ENCODE measurements around the gene SMG7. TPM values are rescaled to one million over a fixed set of nuclear protein-coding genes. Genes with fewer than 3 reads are reported as not detected.

Gene SMG7
- total RNA-seq, 4 donors from 2014 or later = 40.4 to 56.6 (median 51.1) TPM

DNA sequence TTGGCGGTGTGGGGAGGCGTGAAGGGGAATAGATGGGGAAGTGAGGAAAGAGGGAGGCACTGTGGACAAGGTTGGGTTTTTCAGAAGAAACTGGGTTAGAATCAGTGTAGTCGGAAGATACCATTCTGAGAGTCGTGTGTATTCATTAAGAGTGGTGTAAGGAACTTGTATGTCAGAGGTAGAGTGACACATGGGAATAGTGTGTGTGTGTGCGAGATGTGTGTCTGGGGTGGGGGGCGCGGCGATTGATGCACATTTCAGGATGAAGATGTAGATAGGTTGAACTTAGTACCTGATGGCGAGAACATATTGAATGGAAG is 878 bp downstream of the SMG7 start:
- TF ChIP-seq EP300 (IDR thresholded peaks at IDR 0.05) (no peak), POLR2A (IDR thresholded peaks at IDR 0.05) (no peak)
- TF ChIP-seq, protein P1, sequence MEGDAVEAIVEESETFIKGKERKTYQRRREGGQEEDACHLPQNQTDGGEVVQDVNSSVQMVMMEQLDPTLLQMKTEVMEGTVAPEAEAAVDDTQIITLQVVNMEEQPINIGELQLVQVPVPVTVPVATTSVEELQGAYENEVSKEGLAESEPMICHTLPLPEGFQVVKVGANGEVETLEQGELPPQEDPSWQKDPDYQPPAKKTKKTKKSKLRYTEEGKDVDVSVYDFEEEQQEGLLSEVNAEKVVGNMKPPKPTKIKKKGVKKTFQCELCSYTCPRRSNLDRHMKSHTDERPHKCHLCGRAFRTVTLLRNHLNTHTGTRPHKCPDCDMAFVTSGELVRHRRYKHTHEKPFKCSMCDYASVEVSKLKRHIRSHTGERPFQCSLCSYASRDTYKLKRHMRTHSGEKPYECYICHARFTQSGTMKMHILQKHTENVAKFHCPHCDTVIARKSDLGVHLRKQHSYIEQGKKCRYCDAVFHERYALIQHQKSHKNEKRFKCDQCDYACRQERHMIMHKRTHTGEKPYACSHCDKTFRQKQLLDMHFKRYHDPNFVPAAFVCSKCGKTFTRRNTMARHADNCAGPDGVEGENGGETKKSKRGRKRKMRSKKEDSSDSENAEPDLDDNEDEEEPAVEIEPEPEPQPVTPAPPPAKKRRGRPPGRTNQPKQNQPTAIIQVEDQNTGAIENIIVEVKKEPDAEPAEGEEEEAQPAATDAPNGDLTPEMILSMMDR (IDR thresholded peaks at IDR 0.05) = no peak
- 17 to 21% methylated on average over 9 of the region's 9 CpGs for whole genome bisulfite sequencing, 2 donors
- DNase-seq (ENCODE audit: low spot score in 2 of 2) = no peak
- peak overlapping the region in 2 of 4 donors; percentile 89 to 97 for H3K27ac ChIP-seq
- H3K27me3 ChIP-seq = no peaks in the 10 kb centered on the region
- H3K36me3 ChIP-seq = no peaks in the 10 kb centered on the region
- H3K4me3 ChIP-seq = peak overlapping the region; percentile 62 to 85 (median 78)
- peaks cover 0 to 55% (median 16%) of the 10 kb centered on the region in 4 donors for H3K4me1 ChIP-seq
- no peaks in the 10 kb centered on the region for H3K9me3 ChIP-seq

DNA sequence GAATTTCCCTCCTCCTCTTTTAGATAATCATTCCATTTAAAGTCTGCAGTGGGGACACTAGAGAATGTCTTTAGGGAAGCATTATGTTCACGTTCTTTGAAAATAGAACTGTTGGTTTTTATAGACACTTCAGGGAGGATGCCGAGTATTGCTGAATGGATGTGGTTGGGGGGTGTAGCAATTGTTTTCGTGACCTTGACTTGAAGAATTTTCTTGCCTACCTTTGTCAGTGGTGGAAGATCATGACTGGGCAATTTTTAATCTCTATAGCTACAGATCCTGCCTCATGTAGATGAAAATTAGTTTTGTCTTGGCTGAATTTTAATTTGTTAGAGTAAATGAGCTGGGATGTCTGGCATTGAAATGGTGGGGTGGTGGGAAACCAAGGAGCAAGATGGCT is 3.8 kb downstream of the SMG7 start:
- TF ChIP-seq EP300 (IDR thresholded peaks at IDR 0.05) = no peak
- no peak for TF ChIP-seq POLR2A (IDR thresholded peaks at IDR 0.05)
- TF ChIP-seq, protein P1 (IDR thresholded peaks at IDR 0.05) = no peak
- H3K27me3 ChIP-seq = no peaks in the 10 kb centered on the region
- H3K9me3 ChIP-seq = no peaks in the 10 kb centered on the region
- H3K36me3 ChIP-seq = no peaks in the 10 kb centered on the region
- 43 to 46% methylated on average over 3 of the region's 3 CpGs for WGBS, 2 donors
- no peak for DNase-seq (ENCODE audit: low spot score in 2 of 2)
- H3K4me3 ChIP-seq = no peak overlapping the region
- H3K4me1 ChIP-seq = peaks cover 0 to 79% (median 20%) of the 10 kb centered on the region in 4 donors
- no peak overlapping the region for H3K27ac ChIP-seq

DNA sequence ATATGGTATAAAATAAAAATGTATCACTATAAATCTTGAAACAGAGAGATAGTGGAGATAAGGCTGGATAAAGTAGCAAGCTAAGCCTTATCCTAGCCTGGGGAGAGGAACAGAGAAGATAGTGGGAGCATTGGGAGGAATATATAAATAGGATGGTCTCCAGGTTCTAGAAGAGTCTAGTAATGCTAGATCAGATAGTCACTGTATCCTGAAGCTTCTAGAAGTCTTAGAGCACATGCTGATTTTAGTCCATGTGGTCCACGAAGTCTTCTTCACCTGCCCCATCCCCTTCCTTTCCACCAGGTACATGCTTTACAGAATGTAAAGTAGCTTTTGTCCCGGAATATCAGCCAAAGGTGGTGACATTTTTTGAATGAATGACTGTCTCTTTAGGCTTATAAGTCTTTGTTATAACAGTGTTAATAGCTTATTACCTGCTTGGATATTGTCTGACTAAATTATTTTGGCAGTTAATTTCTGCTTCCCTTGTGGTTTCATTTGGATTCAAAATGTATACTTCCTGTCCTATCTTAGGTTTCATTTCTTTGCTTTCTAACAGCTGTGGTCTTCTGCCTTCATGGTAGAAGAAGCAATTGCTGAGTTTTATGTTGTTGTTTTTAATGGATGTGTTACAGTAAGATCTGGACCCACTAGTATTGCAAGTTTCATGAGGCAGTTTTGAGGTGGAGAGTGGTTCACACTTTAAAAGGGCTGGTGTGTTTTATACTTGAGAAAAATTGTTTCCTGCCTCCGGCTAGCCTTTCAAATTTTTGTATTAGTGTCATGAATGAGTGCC is 5.9 kb downstream of the SMG7 start:
- H3K4me1 ChIP-seq = peaks cover 0 to 91% (median 22%) of the 10 kb centered on the region in 4 donors
- TF ChIP-seq EP300 (IDR thresholded peaks at IDR 0.05) (no peak), POLR2A (IDR thresholded peaks at IDR 0.05) (no peak)
- TF ChIP-seq, protein P1 (IDR thresholded peaks at IDR 0.05) = no peak
- 77 to 83% methylated on average over 3 of the region's 3 CpGs for WGBS, 2 donors
- no peak overlapping the region for H3K27ac ChIP-seq
- H3K4me3 ChIP-seq = no peak overlapping the region
- H3K27me3 ChIP-seq = no peaks in the 10 kb centered on the region
- no peaks in the 10 kb centered on the region for H3K9me3 ChIP-seq
- no peaks in the 10 kb centered on the region for H3K36me3 ChIP-seq
- no peak for DNase-seq (ENCODE audit: low spot score in 2 of 2)

DNA sequence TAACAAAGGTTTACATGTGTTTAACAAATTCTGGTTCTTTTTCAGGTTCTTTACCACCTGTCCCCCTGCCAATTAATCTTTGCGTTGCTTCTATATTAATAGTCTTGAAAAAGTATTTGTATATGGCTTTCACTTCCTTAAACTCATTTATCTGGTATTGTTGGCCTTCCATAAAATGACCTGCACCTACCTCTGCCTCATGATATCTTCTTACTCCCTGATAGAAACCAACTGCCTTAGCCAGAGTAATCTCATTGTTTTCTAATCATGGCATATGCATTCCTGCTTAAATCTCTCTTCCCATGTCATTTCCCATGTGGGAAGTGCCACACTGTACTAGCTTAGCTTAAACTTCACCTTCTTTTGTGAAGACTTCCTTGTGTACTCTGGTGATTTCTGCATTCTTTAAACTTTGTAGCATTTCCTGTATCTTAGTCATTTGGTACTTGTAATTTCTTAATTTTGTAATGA is 8.7 kb downstream of the SMG7 start:
- 82 to 88% methylated on average over 1 of the region's 1 CpG for WGBS, 2 donors
- no peak for DNase-seq (ENCODE audit: low spot score in 2 of 2)
- Histone ChIP-seq H3K4me3 (no peak overlapping the region), H3K27me3 (no peaks in the 10 kb centered on the region), H3K4me1 (peaks cover 0 to 72% (median 9%) of the 10 kb centered on the region in 4 donors), H3K27ac (no peak overlapping the region), H3K36me3 (no peaks in the 10 kb centered on the region), H3K9me3 (no peaks in the 10 kb centered on the region)
- TF ChIP-seq EP300 (IDR thresholded peaks at IDR 0.05) (no peak), POLR2A (IDR thresholded peaks at IDR 0.05) (no peak)
- TF ChIP-seq, protein P1 (IDR thresholded peaks at IDR 0.05) = no peak

DNA sequence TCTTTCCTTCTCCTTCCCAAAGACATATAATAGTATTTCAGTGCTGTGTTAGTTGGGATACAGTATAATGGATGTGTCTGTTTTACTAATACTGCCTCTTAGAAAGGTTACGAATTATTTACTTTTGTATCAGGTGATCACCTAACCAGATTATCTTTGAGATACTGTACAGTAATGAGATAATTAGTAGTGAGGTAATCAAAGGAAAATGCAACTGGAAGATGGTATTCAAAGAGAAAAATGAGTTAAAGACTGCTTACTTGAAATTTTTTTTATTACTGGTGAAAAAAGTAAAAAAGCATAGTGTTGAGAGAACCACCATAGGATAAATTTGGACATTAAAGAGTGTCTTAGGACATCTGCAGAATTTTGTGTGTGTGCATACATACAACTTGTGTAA is 10.9 kb downstream of the SMG7 start:
- no peak for TF ChIP-seq POLR2A (IDR thresholded peaks at IDR 0.05)
- TF ChIP-seq, protein P1 (IDR thresholded peaks at IDR 0.05) = no peak
- TF ChIP-seq EP300 (IDR thresholded peaks at IDR 0.05) = no peak
- Histone ChIP-seq H3K9me3 (no peaks in the 10 kb centered on the region), H3K27me3 (no peaks in the 10 kb centered on the region), H3K27ac (no peak overlapping the region), H3K4me3 (no peak overlapping the region), H3K4me1 (peaks cover 0 to 52% (median 6%) of the 10 kb centered on the region in 4 donors), H3K36me3 (peaks cover 0 to 5% (median 0%) of the 10 kb centered on the region in 3 donors)
- 85 to 87% methylated on average over 1 of the region's 1 CpG for WGBS, 2 donors
- DNase-seq (ENCODE audit: low spot score in 2 of 2) = no peak

Measured in tibial nerve (tissue), 4 donors.